GM21360 (cell line): ENCODE measurements around the gene AADACL4.
"Not testable (repeated sequence)": the region's sequence is repeated elsewhere in the genome, so short reads cannot be mapped to it uniquely, and the experiment has no call there.

Source experiments
- ATAC-seq: cut with Tn5 transposase; IDR thresholded peaks from one replicate; pipeline ENCODE4 v1.9.1; 2021; ENCODE audit warnings: mild to moderate bottlenecking, moderate library complexity; ENCODE audit not compliant: unreplicated experiment

AADACL4 gene

GRCh38 chr1:12629511-12629956 is 14.4 kb upstream of the AADACL4 start:
- ATAC-seq = no peak

- no peak for ATAC-seq
These were observed 13.7 kb upstream of the AADACL4 start for GRCh38 chr1:12629985-12630760.

- ATAC-seq = no peak
These were observed 12.8 kb upstream of the AADACL4 start for GRCh38 chr1:12630946-12631530.

- no peak for ATAC-seq
These were observed 12.3 kb upstream of the AADACL4 start for GRCh38 chr1:12631571-12631970.

GRCh38 chr1:12634156-12634555 is 9.7 kb upstream of the AADACL4 start:
- ATAC-seq = no peak

DNA sequence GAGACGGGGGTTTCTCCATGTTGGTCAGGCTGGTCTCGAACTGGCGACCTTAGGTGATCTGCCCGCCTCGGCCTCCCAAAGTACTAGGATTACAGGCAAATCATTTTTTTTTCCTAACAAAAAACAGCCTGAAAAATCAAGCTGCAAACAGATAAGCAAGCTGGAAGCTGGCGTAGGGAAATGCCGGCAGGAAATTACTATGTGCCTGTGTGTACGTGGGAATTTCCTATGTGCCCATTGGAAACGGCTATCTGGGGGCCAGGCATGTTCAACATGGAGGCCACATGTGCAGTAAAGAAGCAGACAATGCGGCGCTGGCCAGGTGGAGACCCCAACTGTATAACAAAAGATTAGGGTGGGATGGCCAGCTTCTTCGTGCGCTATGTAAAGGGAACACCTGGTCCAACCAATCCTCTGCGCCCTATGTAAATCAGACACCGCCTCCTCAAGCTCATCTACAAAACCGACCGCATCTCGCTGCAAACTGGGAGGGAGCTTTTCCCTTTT is 9.1 kb upstream of the AADACL4 start:
- ATAC-seq = no peak

DNA sequence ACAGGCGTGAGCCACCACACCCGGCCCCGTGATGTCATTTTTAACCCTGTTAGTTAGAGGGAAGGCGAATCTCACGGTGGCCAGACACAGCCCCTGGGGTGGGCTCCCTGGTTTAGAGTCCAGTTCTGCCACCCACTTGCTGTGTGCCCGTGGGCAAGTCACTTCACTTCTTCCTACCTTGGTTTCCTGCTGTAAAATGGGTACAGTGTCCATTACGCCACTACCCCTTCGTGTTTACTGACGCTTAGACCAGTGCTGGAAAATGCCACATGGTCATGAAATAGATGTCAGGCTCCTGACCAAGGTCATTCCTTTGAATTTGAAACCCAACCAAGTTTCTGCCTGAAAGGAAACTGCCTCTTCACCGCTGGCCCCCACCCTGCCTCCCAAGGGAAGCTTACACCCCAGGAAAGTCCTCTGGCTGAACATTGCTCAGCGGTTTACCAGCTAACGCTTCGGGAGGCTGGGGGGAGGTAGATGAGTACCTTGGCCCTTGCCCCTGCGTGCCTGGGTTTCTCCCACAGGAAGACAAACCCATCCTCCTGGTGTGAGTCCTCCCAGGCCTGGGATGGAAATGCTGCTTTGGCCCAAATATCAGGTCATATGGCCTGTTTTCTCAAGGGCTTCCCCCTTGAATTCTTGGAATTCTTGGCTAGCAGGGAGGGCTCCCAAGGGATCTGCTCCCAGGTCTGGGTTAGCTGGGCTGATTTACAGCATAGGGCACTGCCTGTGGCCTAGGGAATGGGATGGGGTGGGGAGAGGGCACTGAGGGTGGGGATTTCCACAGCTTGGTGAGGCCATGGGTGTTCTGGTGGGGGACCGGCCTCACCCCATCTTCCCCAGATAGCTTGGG is 7.6 kb upstream of the AADACL4 start:
- no peak for ATAC-seq

DNA sequence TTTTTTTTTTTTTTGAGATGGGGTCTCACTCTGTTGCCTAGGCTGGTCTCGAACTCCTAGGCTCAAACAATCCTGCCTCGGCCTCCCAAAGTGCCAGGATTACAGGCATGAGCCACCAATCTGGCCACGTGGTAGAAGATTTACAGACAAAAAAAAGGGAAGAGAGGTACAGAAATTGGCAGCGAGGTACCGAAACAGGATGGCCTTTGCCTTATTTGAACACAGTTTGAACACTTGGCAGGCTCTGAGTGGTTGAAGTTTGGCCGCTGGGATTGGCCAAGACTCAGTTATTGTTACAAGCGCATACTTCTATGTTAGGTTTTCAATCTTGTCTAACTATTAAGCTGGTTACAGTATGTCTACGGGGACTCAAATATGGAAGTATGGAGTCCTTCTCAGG is 6.2 kb upstream of the AADACL4 start:
- ATAC-seq = no peak

GRCh38 chr1:12640237-12640957 is 3.5 kb upstream of the AADACL4 start:
- no peak for ATAC-seq

- ATAC-seq = no peak
These were observed 3.0 kb upstream of the AADACL4 start for GRCh38 chr1:12640958-12641272.

GRCh38 chr1:12643079-12643478 is 806 bp upstream of the AADACL4 start:
- ATAC-seq = no peak

DNA sequence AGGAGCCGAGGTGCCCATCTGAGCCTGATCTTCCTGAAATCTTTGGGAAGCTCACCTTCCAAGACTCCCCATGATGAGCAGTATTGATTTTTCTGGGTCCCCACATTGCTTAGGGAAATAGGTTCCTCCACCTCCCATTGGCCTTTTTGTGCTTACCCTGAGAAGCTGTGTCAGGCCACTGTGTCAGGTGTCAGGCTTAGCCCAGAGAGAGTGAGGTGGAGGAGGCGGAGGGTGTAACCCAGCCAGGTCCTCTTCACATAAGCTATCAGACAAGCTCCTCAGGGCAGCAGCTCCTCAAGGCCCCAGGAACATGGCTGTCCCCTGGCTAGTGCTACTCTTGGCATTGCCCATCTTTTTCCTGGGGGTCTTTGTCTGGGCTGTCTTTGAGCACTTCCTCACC is 352 bp downstream of the AADACL4 start:
- ATAC-seq = no peak

GRCh38 chr1:12644829-12645228 is 944 bp downstream of the AADACL4 start:
- ATAC-seq = no peak

GRCh38 chr1:12645401-12645800 is 1.5 kb downstream of the AADACL4 start:
- ATAC-seq = not testable (repeated sequence)

- no peak for ATAC-seq
These were observed 4.9 kb downstream of the AADACL4 start for GRCh38 chr1:12648741-12649140.

GRCh38 chr1:12649971-12650421 is 6.1 kb downstream of the AADACL4 start:
- no peak for ATAC-seq

GRCh38 chr1:12654004-12654567 is 10.2 kb downstream of the AADACL4 start:
- no peak for ATAC-seq

DNA sequence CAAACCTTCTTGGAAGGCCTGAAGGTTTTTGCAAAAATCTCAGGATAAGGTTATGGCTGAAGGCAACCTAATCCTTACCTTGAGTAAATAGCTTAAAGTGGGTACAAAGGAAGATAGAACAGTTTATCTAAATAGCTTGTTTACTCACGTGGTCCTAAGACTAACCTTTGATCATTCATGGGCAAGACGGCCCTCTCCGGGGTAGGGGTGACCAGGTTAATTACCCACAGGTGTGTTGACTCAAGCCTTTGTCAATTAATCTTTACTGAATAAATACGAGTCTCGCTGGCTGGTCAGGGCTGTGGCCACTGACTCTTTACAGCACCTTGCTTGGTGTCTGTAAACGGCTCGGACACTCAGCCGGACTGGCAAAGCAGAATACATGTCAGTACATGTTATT is 10.8 kb downstream of the AADACL4 start:
- ATAC-seq = no peak

GRCh38 chr1:12656575-12656974 is 12.7 kb downstream of the AADACL4 start:
- no peak for ATAC-seq

DNA sequence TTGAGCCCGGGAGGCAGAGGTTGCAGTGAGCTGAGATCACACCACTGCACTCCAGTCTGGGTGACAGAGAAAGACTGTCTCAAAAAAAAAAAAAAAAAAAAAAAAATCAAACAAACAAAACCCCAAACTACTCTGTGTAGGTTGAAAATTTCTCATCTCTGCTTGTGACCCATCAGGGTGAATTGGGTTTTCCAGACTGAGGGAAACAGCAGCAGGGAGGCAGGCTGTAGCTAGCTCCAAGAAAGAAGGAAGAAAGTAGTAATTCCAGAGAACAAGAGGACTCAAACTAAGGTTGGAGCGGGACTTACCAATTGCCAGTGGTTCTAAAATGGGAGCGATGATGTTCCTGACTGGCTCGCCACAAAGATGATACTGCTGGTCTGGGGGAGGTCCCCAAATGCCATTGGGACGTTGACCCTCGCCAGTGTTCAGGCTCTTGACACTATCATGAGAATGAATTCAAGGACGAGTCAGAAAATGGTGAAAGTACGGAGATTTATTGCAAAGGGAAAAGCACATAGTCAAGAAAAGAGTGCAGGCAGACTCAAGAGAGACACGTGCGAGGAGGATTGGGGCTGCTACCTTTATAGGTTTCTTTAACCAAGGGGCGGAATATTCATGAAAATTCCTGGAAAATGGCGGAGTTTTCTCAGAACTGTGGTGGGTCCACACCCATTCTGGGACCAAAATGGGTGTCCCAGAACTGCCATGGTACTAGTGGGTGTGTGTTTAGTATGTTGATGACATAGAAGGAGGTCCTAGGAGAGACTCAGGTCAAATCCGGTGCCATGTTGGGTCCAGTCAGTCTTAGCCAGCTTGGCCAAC is 13.4 kb downstream of the AADACL4 start:
- no peak for ATAC-seq
